ENCODE data around the gene CACNA1C.

DNA sequence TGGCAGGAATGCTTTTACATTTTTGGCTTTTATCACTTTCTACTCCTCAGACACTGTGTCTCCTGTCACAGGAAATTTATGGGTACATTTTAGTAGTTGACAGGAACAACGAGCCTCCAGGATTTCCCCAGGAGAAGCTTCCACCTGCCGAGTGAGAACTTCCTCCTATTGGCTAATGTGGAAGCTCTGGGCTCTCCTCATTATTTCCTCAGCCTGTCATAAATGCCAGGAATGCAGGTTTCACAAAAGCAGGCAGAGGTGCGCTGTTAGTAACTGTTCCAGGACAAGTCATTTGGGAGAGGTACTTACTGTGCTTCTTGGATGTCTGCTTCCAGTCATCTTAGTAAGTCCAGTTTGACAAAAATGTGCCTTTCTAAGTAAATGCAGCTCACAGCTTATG, 29.4 kb upstream of the CACNA1C start:
- TF ChIP-seq, protein P1, sequence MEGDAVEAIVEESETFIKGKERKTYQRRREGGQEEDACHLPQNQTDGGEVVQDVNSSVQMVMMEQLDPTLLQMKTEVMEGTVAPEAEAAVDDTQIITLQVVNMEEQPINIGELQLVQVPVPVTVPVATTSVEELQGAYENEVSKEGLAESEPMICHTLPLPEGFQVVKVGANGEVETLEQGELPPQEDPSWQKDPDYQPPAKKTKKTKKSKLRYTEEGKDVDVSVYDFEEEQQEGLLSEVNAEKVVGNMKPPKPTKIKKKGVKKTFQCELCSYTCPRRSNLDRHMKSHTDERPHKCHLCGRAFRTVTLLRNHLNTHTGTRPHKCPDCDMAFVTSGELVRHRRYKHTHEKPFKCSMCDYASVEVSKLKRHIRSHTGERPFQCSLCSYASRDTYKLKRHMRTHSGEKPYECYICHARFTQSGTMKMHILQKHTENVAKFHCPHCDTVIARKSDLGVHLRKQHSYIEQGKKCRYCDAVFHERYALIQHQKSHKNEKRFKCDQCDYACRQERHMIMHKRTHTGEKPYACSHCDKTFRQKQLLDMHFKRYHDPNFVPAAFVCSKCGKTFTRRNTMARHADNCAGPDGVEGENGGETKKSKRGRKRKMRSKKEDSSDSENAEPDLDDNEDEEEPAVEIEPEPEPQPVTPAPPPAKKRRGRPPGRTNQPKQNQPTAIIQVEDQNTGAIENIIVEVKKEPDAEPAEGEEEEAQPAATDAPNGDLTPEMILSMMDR (IDR thresholded peaks at IDR 0.05) = no peak
- TF ChIP-seq POLR2A (IDR thresholded peaks at IDR 0.05) = no peak

Measured in esophagus squamous epithelium (tissue), 4 donors.